ENCODE measurements around the gene RALGAPA1. TPM values are rescaled to one million over a fixed set of nuclear protein-coding genes. Genes with fewer than 3 reads are reported as not detected.

The RALGAPA1 gene
- total RNA-seq, 1 donor from 2014 or later: 29.0 TPM

DNA sequence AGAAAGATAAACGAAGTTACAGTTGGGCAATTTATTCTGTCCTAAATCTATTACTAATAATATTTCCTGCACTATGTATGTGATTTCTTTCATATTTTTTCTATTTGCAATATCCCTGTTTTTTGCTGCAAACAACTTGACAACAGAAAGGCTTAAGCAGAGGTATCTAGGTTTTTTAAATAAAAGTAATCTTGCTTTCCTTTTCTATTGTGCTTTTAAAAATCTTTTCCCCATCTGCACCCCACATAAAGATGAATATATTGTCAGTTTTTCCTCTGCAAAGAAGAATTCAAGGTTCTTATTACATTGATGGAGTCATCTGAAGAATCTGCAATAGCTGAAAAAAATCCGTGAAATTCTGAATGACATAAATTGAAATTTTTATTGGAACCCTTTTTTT is 502 bp upstream of the RALGAPA1 start:
- Mint-ChIP-seq H3K27ac (ENCODE audit: unreplicated experiment) (no peak overlapping the region), H3K4me3 (ENCODE audit: unreplicated experiment) (peak overlapping the region; percentile 89)
- DNase-seq (ENCODE audit: low spot score): no peak

DNA sequence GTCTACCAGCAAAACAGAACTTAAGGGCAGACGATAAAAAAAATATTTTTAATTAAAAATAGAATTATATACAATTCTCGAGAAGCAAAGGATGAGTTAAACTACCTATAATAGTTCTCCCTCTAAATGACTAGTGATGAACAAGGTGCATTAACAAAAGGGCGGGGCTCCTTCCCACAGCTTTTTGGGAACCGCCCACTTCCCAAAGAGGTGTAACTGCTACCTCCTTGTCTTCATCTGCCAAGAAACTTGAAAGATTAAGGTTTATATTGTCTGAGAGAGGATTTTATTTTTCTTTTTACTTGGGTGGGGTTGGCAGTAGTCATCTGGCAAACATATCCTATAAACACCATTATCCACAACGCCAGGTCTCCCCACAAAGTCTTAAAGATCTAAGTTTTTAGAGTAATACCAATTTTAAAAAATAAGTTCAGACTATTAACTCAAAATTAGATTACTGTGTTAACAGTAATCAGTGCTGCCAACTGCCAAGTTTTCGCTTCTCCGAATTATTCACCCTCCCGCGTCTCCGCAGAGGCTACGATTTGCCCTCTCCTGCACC is 938 bp downstream of the RALGAPA1 start:
- Mint-ChIP-seq H3K4me1 (ENCODE audit: unreplicated experiment) (peaks cover 9% of the 10 kb centered on the region), H3K27me3 (ENCODE audit: unreplicated experiment) (peaks cover 4% of the 10 kb centered on the region), H3K36me3 (ENCODE audit: low read depth, unreplicated experiment) (no peaks in the 10 kb centered on the region), H3K9me3 (ENCODE audit: unreplicated experiment) (no peaks in the 10 kb centered on the region), H3K27ac (ENCODE audit: unreplicated experiment) (peak overlapping the region; percentile 84), H3K4me3 (ENCODE audit: unreplicated experiment) (peak overlapping the region; percentile 94)
- DNase-seq (ENCODE audit: low spot score): no peak
- TF ChIP-seq, protein P1, sequence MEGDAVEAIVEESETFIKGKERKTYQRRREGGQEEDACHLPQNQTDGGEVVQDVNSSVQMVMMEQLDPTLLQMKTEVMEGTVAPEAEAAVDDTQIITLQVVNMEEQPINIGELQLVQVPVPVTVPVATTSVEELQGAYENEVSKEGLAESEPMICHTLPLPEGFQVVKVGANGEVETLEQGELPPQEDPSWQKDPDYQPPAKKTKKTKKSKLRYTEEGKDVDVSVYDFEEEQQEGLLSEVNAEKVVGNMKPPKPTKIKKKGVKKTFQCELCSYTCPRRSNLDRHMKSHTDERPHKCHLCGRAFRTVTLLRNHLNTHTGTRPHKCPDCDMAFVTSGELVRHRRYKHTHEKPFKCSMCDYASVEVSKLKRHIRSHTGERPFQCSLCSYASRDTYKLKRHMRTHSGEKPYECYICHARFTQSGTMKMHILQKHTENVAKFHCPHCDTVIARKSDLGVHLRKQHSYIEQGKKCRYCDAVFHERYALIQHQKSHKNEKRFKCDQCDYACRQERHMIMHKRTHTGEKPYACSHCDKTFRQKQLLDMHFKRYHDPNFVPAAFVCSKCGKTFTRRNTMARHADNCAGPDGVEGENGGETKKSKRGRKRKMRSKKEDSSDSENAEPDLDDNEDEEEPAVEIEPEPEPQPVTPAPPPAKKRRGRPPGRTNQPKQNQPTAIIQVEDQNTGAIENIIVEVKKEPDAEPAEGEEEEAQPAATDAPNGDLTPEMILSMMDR (IDR thresholded peaks at IDR 0.05; ENCODE audit: unreplicated experiment): no peak

More for the DNA sequence above, 502 bp upstream of the RALGAPA1 start:
- peaks cover 4% of the 10 kb centered on the region for H3K27me3 Mint-ChIP-seq (ENCODE audit: unreplicated experiment)
- H3K36me3 Mint-ChIP-seq (ENCODE audit: low read depth, unreplicated experiment): no peaks in the 10 kb centered on the region
- H3K4me1 Mint-ChIP-seq (ENCODE audit: unreplicated experiment): peaks cover 9% of the 10 kb centered on the region
- TF ChIP-seq, protein P1 (IDR thresholded peaks at IDR 0.05; ENCODE audit: unreplicated experiment): no peak
- H3K9me3 Mint-ChIP-seq (ENCODE audit: unreplicated experiment): no peaks in the 10 kb centered on the region

DNA sequence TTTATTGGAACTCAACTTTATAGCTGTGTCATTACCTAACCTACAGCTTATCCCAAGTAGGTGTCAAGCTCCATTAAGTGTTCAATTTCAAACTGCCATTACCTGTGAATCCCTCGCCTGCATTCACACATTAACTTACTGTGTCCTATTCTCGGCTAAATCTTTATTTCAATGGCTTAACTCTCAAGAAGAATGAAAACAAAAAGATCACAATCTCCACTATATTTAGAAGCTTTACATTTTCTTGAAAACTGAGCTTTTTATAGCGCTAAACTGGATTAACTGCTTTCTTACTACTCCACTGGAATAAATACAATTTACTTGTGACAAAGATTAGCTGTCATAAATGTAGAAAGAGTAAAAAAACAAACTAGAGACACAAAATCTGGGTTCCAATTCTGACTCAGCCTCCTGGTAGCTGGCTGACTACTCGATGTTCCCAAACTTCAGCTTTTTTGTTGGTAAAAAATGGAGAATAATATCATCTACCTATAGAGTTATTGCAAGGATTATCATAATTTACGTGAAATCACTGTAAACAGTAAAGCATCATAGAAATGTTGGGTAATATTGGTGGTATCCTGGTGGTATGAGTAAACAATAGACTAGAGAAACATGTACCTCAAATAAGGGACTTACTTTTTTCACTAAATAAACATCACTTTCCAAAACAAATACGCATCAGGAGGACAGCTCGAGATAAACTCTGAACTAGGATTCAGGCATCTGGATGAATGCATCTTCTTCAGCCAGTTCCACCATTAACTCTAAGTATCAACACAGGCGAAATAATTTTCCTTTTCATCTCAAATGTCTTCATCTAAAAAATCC is 1.7 kb downstream of the RALGAPA1 start:
- H3K36me3 Mint-ChIP-seq (ENCODE audit: low read depth, unreplicated experiment): no peaks in the 10 kb centered on the region
- H3K27ac Mint-ChIP-seq (ENCODE audit: unreplicated experiment): no peak overlapping the region
- H3K9me3 Mint-ChIP-seq (ENCODE audit: unreplicated experiment): no peaks in the 10 kb centered on the region

DNA sequence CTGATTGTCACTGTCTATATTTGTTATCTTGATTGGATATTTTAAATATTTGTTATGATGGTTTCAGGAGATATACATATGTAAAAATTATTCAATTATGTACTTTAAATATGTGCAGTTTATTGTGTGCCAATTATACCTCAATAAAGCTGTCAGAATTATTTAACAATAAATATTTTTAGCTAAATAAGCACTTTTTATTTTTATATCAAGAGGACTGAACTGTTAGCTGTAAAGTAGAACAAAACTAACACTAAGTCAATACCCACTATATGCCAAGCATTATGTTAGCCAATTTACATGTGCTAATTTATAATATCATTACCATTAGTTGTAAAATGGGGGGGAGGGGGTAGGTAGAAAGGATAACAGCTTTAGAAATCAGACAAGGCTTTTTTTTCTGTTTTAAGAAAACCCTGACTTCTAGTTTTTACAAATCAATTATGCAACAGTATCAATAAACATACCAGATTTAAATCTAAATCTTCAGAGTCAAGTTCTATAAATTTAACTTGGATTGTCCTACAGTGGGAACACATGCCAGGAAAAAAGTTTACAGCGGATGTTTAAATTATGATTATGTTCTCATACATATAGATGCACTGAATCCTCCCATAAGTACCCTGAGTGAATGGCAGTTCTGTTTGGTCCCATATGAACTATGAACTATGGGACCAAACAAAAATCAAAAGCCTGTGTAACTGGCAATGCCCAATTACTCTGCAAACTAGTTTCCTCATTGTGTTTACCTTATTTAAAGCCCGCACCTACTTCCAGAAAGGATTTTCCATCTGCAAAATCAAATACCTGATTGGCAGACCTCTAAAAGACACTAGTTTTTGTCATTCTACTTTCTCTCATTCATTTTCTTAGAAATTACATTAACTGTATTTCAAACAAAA is 2.8 kb downstream of the RALGAPA1 start:
- TF ChIP-seq, protein P1 (IDR thresholded peaks at IDR 0.05; ENCODE audit: unreplicated experiment): no peak
- DNase-seq (ENCODE audit: low spot score): no peak
- Mint-ChIP-seq H3K4me3 (ENCODE audit: unreplicated experiment) (no peak overlapping the region), H3K27ac (ENCODE audit: unreplicated experiment) (no peak overlapping the region), H3K36me3 (ENCODE audit: low read depth, unreplicated experiment) (no peaks in the 10 kb centered on the region), H3K27me3 (ENCODE audit: unreplicated experiment) (peaks cover 3% of the 10 kb centered on the region), H3K4me1 (ENCODE audit: unreplicated experiment) (peaks cover 9% of the 10 kb centered on the region), H3K9me3 (ENCODE audit: unreplicated experiment) (no peaks in the 10 kb centered on the region)

More for the DNA sequence above, 1.7 kb downstream of the RALGAPA1 start:
- Mint-ChIP-seq H3K4me1 (ENCODE audit: unreplicated experiment) (peaks cover 9% of the 10 kb centered on the region), H3K27me3 (ENCODE audit: unreplicated experiment) (peaks cover 3% of the 10 kb centered on the region), H3K4me3 (ENCODE audit: unreplicated experiment) (peak overlapping the region; percentile 94)
- no peak for DNase-seq (ENCODE audit: low spot score)
- TF ChIP-seq, protein P1 (IDR thresholded peaks at IDR 0.05; ENCODE audit: unreplicated experiment): no peak

Data from endothelial cell (in vitro differentiated cells).